ENCODE measurements around the gene OXT.
"Not testable (repeated sequence)": the region's sequence is repeated elsewhere in the genome, so short reads cannot be mapped to it uniquely, and the experiment has no call there.

The OXT gene

DNA sequence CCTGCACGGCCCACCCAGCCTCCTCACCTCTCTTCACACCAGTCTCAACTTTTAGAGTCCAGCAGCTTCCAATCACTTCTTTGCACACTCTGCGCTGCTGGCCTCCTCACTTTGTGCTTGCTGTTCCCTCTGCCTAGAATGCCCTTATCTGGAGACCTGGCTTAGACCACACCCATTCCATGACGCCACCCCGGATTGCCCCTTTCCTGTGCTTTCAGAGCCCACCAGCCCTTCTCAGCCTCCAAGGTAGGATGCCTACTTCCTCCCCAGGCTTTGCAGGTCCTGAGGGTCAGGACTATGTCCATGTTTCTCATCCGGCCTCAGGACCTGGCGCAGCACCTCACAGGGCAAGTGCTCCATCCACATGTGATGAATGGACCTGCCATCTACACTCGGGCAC lies 40.1 kb downstream of the OXT start:
- TF ChIP-seq, protein P1, sequence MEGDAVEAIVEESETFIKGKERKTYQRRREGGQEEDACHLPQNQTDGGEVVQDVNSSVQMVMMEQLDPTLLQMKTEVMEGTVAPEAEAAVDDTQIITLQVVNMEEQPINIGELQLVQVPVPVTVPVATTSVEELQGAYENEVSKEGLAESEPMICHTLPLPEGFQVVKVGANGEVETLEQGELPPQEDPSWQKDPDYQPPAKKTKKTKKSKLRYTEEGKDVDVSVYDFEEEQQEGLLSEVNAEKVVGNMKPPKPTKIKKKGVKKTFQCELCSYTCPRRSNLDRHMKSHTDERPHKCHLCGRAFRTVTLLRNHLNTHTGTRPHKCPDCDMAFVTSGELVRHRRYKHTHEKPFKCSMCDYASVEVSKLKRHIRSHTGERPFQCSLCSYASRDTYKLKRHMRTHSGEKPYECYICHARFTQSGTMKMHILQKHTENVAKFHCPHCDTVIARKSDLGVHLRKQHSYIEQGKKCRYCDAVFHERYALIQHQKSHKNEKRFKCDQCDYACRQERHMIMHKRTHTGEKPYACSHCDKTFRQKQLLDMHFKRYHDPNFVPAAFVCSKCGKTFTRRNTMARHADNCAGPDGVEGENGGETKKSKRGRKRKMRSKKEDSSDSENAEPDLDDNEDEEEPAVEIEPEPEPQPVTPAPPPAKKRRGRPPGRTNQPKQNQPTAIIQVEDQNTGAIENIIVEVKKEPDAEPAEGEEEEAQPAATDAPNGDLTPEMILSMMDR (conservative IDR thresholded peaks at IDR 0.05; ENCODE audit: low read length), result no peak
- no peak for DNase-seq (ENCODE audit: low read depth)
- no peak overlapping the region for H3K4me3 ChIP-seq (ENCODE audit: low read length)

DNA sequence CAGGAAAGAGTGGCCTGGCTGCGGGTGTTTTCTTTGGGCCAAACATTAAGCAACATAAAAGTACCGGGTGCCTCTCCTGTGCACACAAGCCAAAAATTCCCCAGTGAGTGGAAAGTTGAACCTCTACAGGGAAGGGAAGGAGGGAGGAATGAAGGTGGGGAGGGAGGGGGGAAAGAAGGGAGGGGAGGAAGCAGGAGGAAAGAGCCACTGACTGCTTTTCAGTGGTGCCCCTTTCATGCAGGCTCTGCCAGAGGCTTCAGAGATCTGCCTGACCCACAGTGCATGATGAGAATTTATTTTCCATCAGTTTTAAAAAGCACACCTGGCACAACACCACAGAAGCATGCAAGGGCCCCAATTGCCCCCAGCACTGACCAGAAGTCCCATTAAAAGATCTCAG lies 40.6 kb downstream of the OXT start:
- TF ChIP-seq, protein P1 (conservative IDR thresholded peaks at IDR 0.05; ENCODE audit: low read length), result no peak
- no peak for DNase-seq (ENCODE audit: low read depth)
- H3K4me3 ChIP-seq (ENCODE audit: low read length), result no peak overlapping the region

GRCh38 chr20:3115190-3116107 lies 44.0 kb downstream of the OXT start:
- no peak overlapping the region for H3K4me3 ChIP-seq (ENCODE audit: low read length)
- DNase-seq (ENCODE audit: low read depth), result peak; percentile 59
- TF ChIP-seq, protein P1 (conservative IDR thresholded peaks at IDR 0.05; ENCODE audit: low read length), result peak; percentile 77

- TF ChIP-seq, protein P1 (conservative IDR thresholded peaks at IDR 0.05; ENCODE audit: low read length), result no peak
- DNase-seq (ENCODE audit: low read depth), result no peak
- H3K4me3 ChIP-seq (ENCODE audit: low read length), result no peak overlapping the region
These were observed 44.9 kb downstream of the OXT start for GRCh38 chr20:3116341-3116740.

DNA sequence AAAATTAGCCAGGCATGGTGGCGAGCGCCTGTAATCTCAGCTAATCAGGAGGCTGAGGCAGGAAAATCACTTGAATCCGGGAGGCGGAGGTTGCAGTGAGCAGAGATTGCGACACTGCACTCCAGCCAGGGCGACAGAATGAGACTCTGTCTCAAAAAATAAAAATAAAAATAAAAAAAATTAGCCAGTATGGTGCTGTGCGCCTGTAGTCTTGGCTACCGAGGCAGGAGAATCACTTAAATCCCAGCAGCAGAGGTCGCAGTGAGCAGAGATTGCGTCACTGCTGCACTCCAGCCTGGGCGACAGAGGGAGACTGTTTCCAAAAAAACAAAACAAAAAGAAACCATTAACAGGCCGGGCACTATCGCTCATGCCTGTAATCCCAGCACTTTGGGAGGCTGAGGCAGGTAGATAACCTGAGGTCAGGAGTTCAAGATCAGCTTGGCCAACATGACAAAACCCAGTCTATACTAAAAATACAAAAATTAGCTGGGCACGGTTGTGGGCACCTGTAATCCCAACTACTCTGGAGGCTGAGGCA lies 46.5 kb downstream of the OXT start:
- TF ChIP-seq, protein P1 (conservative IDR thresholded peaks at IDR 0.05; ENCODE audit: low read length), result peak; percentile 65
- DNase-seq (ENCODE audit: low read depth), result peak; percentile 77
- not testable (repeated sequence) for H3K4me3 ChIP-seq (ENCODE audit: low read length)

DNA sequence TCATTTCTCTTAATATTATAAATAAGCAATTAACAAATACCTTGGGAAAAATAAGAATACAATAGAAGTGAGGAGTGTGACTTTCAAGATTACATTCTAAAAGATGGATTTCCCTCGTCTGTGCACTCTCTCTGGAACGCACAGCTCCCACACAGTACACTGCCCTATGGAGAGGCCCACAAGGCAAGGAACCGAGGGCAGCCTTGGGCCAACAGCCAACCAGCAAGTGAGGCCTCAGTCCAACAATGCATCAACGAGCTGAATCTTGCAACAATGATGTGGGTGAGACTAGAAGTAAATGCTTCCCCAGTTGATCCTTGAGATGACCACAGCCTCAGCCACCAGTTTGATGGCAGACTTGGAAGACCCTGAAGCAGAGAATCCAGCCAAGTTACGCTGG lies 47.6 kb downstream of the OXT start:
- TF ChIP-seq, protein P1 (conservative IDR thresholded peaks at IDR 0.05; ENCODE audit: low read length), result no peak
- DNase-seq (ENCODE audit: low read depth), result no peak

More for the DNA sequence above, 47.6 kb downstream of the OXT start:
- H3K4me3 ChIP-seq (ENCODE audit: low read length), result no peak overlapping the region

Measured in AG10803 (cell line).